ENCODE results near the gene ZNF358. TPM values are rescaled to one million over a fixed set of nuclear protein-coding genes. Genes with fewer than 3 reads are reported as not detected.

The ZNF358 gene
- total RNA-seq, 2 donors from 2014 or later, result 20.2 to 44.1 TPM

- Histone ChIP-seq H3K27ac (no peak overlapping the region), H3K36me3 (no peaks in the 10 kb centered on the region)
- no peak for DNase-seq
Observed at GRCh38 chr19:7471696-7472615, 43.9 kb upstream of the ZNF358 start.

GRCh38 chr19:7475665-7476064 is 40.2 kb upstream of the ZNF358 start:
- no peak for DNase-seq

More at GRCh38 chr19:7471696-7472615, 43.9 kb upstream of the ZNF358 start:
- Histone ChIP-seq H3K9ac (ENCODE audit: low read depth in 2 of 2, low read length in 2 of 2) (no peak overlapping the region), H3K27me3 (no peaks in the 10 kb centered on the region), H3K9me3 (no peaks in the 10 kb centered on the region), H3K4me3 (no peak overlapping the region), H3K4me1 (no peaks in the 10 kb centered on the region)
- no peak for TF ChIP-seq CTCF (IDR thresholded peaks at IDR 0.05)
- intact Hi-C loops (cut with DNase I), result no loop called here

GRCh38 chr19:7476241-7476640 is 39.7 kb upstream of the ZNF358 start:
- H3K27ac ChIP-seq, result no peak overlapping the region
- no peak for DNase-seq

More at GRCh38 chr19:7475665-7476064, 40.2 kb upstream of the ZNF358 start:
- intact Hi-C loops (cut with DNase I), result no loop called here
- TF ChIP-seq CTCF (IDR thresholded peaks at IDR 0.05), result no peak
- Histone ChIP-seq H3K4me3 (no peak overlapping the region), H3K27ac (no peak overlapping the region), H3K4me1 (no peaks in the 10 kb centered on the region), H3K9ac (ENCODE audit: low read depth in 2 of 2, low read length in 2 of 2) (no peak overlapping the region), H3K9me3 (no peaks in the 10 kb centered on the region), H3K36me3 (no peaks in the 10 kb centered on the region), H3K27me3 (no peaks in the 10 kb centered on the region)

GRCh38 chr19:7476777-7477494 is 39.0 kb upstream of the ZNF358 start:
- H3K4me3 ChIP-seq, result no peak overlapping the region
- H3K9me3 ChIP-seq, result no peaks in the 10 kb centered on the region
- no peaks in the 10 kb centered on the region for H3K4me1 ChIP-seq
- no peaks in the 10 kb centered on the region for H3K36me3 ChIP-seq
- no peak for DNase-seq
- intact Hi-C loops (cut with DNase I), result no loop called here
- H3K9ac ChIP-seq (ENCODE audit: low read depth in 2 of 2, low read length in 2 of 2), result no peak overlapping the region
- H3K27ac ChIP-seq, result no peak overlapping the region
- H3K27me3 ChIP-seq, result no peaks in the 10 kb centered on the region
- TF ChIP-seq CTCF (IDR thresholded peaks at IDR 0.05), result no peak

More at GRCh38 chr19:7476241-7476640, 39.7 kb upstream of the ZNF358 start:
- intact Hi-C loops (cut with DNase I), result no loop called here
- H3K9ac ChIP-seq (ENCODE audit: low read depth in 2 of 2, low read length in 2 of 2), result no peak overlapping the region
- no peak overlapping the region for H3K4me3 ChIP-seq
- H3K36me3 ChIP-seq, result no peaks in the 10 kb centered on the region
- no peaks in the 10 kb centered on the region for H3K27me3 ChIP-seq
- H3K9me3 ChIP-seq, result no peaks in the 10 kb centered on the region
- TF ChIP-seq CTCF (IDR thresholded peaks at IDR 0.05), result no peak
- H3K4me1 ChIP-seq, result no peaks in the 10 kb centered on the region

GRCh38 chr19:7477758-7478157 is 38.1 kb upstream of the ZNF358 start:
- Histone ChIP-seq H3K36me3 (no peaks in the 10 kb centered on the region), H3K27me3 (no peaks in the 10 kb centered on the region), H3K9me3 (no peaks in the 10 kb centered on the region), H3K4me3 (no peak overlapping the region), H3K9ac (ENCODE audit: low read depth in 2 of 2, low read length in 2 of 2) (no peak overlapping the region), H3K27ac (no peak overlapping the region), H3K4me1 (no peaks in the 10 kb centered on the region)
- intact Hi-C loops (cut with DNase I), result no loop called here
- DNase-seq, result no peak
- no peak for TF ChIP-seq CTCF (IDR thresholded peaks at IDR 0.05)

All from colonic mucosa (tissue), 4 donors.